H9 (cell line): ENCODE data around the gene MAPK1IP1L. TPM values are rescaled to one million over a fixed set of nuclear protein-coding genes. Genes with fewer than 3 reads are reported as not detected.

Experiments used
- DNase-seq: peaks from one replicate; pipeline ENCODE4 v3.0.0-alpha.2; 2017
- H2AFZ ChIP-seq: one replicate; pipeline ENCODE4 v1.6.1; 2013; ENCODE audit warnings: mild to moderate bottlenecking, low read length, control low read depth, moderate library complexity
- H2AK5ac ChIP-seq: 2 replicates; pipeline ENCODE4 v1.6.1; 2013; ENCODE audit warnings: low read length, control low read depth, mixed read lengths; ENCODE audit not compliant: insufficient read length
- H2BK120ac ChIP-seq: one replicate; pipeline ENCODE4 v1.6.1; 2013; ENCODE audit warnings: low read depth, mild to moderate bottlenecking, low read length, control low read depth, inconsistent platforms; ENCODE audit not compliant: poor library complexity, severe bottlenecking
- H2BK12ac ChIP-seq: 2 replicates; pipeline ENCODE4 v1.6.1; 2013; ENCODE audit warnings: low read length, control low read depth, mixed read lengths, low read depth; ENCODE audit not compliant: insufficient read length
- H2BK15ac ChIP-seq: 2 replicates; pipeline ENCODE4 v1.6.1; 2013; ENCODE audit warnings: low read depth, low read length, control low read depth
- H2BK20ac ChIP-seq: one replicate; pipeline ENCODE4 v1.6.1; 2013; ENCODE audit warnings: low read depth, mild to moderate bottlenecking, low read length, control low read depth, inconsistent platforms; ENCODE audit not compliant: poor library complexity, severe bottlenecking
- H2BK5ac ChIP-seq: 2 replicates; pipeline ENCODE4 v1.6.1; 2013; ENCODE audit warnings: low read length, control low read depth, mixed read lengths; ENCODE audit not compliant: insufficient read length
- H3K14ac ChIP-seq: 2 replicates; pipeline ENCODE4 v1.6.1; 2013; ENCODE audit warnings: low read length, control low read depth; ENCODE audit not compliant: insufficient read depth
- H3K18ac ChIP-seq: 2 replicates; pipeline ENCODE4 v1.6.1; 2013; ENCODE audit warnings: low read depth, mild to moderate bottlenecking, mixed read lengths, low read length, control low read depth; ENCODE audit not compliant: insufficient read length
- H3K23ac ChIP-seq: 2 replicates; pipeline ENCODE4 v1.6.1; 2013; ENCODE audit warnings: low read length, control low read depth, mixed read lengths, low read depth; ENCODE audit not compliant: insufficient read length
- H3K23me2 ChIP-seq: 2 replicates; pipeline ENCODE4 v1.6.1; 2013; ENCODE audit warnings: low read depth, mild to moderate bottlenecking, mixed read lengths, low read length, control low read depth; ENCODE audit not compliant: insufficient read length, poor library complexity, severe bottlenecking
- H3K27ac ChIP-seq: 2 replicates; pipeline ENCODE4 v1.5.1; 2013; ENCODE audit warnings: low read length, control low read depth, mixed read lengths, low read depth; ENCODE audit not compliant: insufficient read length
- H3K27me3 ChIP-seq: 2 replicates; pipeline ENCODE4 v1.6.1; 2013; ENCODE audit warnings: low read length, control low read depth, inconsistent platforms; ENCODE audit not compliant: insufficient read depth
- H3K4ac ChIP-seq: 2 replicates; pipeline ENCODE4 v1.6.1; 2013; ENCODE audit warnings: low read depth, mild to moderate bottlenecking, control low read depth, inconsistent platforms, low read length, moderate library complexity
- H3K4me1 ChIP-seq: 2 replicates; pipeline ENCODE4 v1.6.1; 2013; ENCODE audit warnings: low read length, control low read depth, inconsistent platforms; ENCODE audit not compliant: insufficient read depth
- H3K4me2 ChIP-seq: 2 replicates; pipeline ENCODE4 v1.6.1; 2013; ENCODE audit warnings: low read length, control low read depth, mixed read lengths; ENCODE audit not compliant: insufficient read length, insufficient read depth
- H3K56ac ChIP-seq: 2 replicates; pipeline ENCODE4 v1.6.1; 2013; ENCODE audit warnings: low read depth, mild to moderate bottlenecking, mixed read lengths, low read length, control low read depth; ENCODE audit not compliant: insufficient read length
- H3K79me1 ChIP-seq: 2 replicates; pipeline ENCODE4 v1.6.1; 2013; ENCODE audit warnings: low read depth, mild to moderate bottlenecking, moderate library complexity, low read length, control low read depth, inconsistent platforms; ENCODE audit not compliant: insufficient read depth, poor library complexity, severe bottlenecking
- H3K79me2 ChIP-seq: 2 replicates; pipeline ENCODE4 v1.6.1; 2013; ENCODE audit warnings: low read length, control low read depth, inconsistent platforms; ENCODE audit not compliant: insufficient read depth
- H3K9ac ChIP-seq: 2 replicates; pipeline ENCODE4 v1.6.1; 2013; ENCODE audit warnings: low read length, control low read depth, mixed read lengths; ENCODE audit not compliant: insufficient read length; ENCODE audit errors: extremely low read depth
- H3K9me3 ChIP-seq: one replicate; pipeline ENCODE4 v1.6.1; 2013; ENCODE audit warnings: low read depth, low read length, inconsistent platforms; ENCODE audit not compliant: control insufficient read depth
- H3T11ph ChIP-seq: one replicate; pipeline ENCODE4 v1.6.1; 2013; ENCODE audit warnings: mild to moderate bottlenecking, low read length, control low read depth, inconsistent platforms
- H4K20me1 ChIP-seq: one replicate; pipeline ENCODE4 v1.6.1; 2013; ENCODE audit not compliant: control insufficient read depth, insufficient read length, insufficient read depth
- H4K5ac ChIP-seq: 2 replicates; pipeline ENCODE4 v1.6.1; 2013; ENCODE audit warnings: low read depth, mild to moderate bottlenecking, mixed read lengths, low read length, control low read depth; ENCODE audit not compliant: insufficient read length
- H4K8ac ChIP-seq: replicated peaks from 2 replicates; pipeline ENCODE4 v1.6.1; 2013; ENCODE audit warnings: low read length, control low read depth, mixed read lengths, low read depth; ENCODE audit not compliant: insufficient read length
- H4K91ac ChIP-seq: 2 replicates; pipeline ENCODE4 v1.6.1; 2013; ENCODE audit warnings: low read depth, mild to moderate bottlenecking, moderate library complexity, mixed read lengths, low read length, control low read depth; ENCODE audit not compliant: insufficient read length
- H3K27ac Mint-ChIP-seq, 3 experiments: 2 replicates in 2 of 3; 3 replicates in 1 of 3; pipeline ENCODE4 v1.8.0; 2020 to 2021; ENCODE audit warnings: mixed read lengths in 3 of 3, mild to moderate bottlenecking in 1 of 3, moderate library complexity in 1 of 3
- H3K27me3 Mint-ChIP-seq: 2 replicates; pipeline ENCODE4 v1.8.0; 2021; ENCODE audit warnings: low read depth, mild to moderate bottlenecking, moderate library complexity, mixed read lengths
- H3K36me3 Mint-ChIP-seq, 3 experiments: 2 replicates in 2 of 3; 3 replicates in 1 of 3; pipeline ENCODE4 v1.8.0; 2020 to 2021; ENCODE audit warnings: low read depth in 3 of 3, mixed read lengths in 3 of 3; ENCODE audit not compliant: insufficient read depth in 1 of 3
- H3K4me1 Mint-ChIP-seq, 2 experiments: 2 replicates each; pipeline ENCODE4 v1.8.0; 2020; ENCODE audit warnings: mixed read lengths in 2 of 2
- H3K4me3 Mint-ChIP-seq, 2 experiments: 2 replicates in 1 of 2; 3 replicates in 1 of 2; pipeline ENCODE4 v1.8.0; 2020 to 2021; ENCODE audit warnings: mild to moderate bottlenecking in 2 of 2, mixed read lengths in 2 of 2, moderate library complexity in 1 of 2
- H3K9me3 Mint-ChIP-seq, 2 experiments: 2 replicates in 1 of 2; 3 replicates in 1 of 2; pipeline ENCODE4 v1.8.0; 2020; ENCODE audit warnings: mild to moderate bottlenecking in 2 of 2, mixed read lengths in 2 of 2, moderate library complexity in 1 of 2
- CTCF ChIP-seq: fragments of 200-600 bp; sonication (generic); conservative IDR thresholded peaks from 3 replicates; pipeline ENCODE4 v1.8.0; 2021; ENCODE audit warnings: antibody characterized with exemption, mild to moderate bottlenecking
- WGBS: extraction: QIAGEN DNeasy Blood & Tissue Kit; methylation state at CpG from one replicate; pipeline ENCODE4 v1.1.7; 2013; ENCODE audit warnings: missing lambda C conversion rate, low lambda C conversion rate, mixed read lengths; ENCODE audit not compliant: insufficient read length; ENCODE audit errors: extremely low coverage; 5-methylcytosine and 5-hydroxymethylcytosine counted together
- total RNA-seq: library from RNA; stranded (reverse); gene quantifications from 2 replicates; pipeline ENCODE4 v1.2.1, GENCODE V29; 2021

The MAPK1IP1L gene
- total RNA-seq, 1 experiment from 2014 or later: 133 TPM

GRCh38 chr14:55026441-55026792, 25.0 kb upstream of the MAPK1IP1L start:
- Histone ChIP-seq H2BK5ac (no peak overlapping the region), H3K18ac (peak overlapping the region; percentile 91), H4K5ac (peak overlapping the region; percentile 56), H3K27ac (no peak overlapping the region), H3K14ac (peak overlapping the region; percentile 93; the same call in 1 of the 2 replicates), H2BK15ac (no peak overlapping the region), H4K91ac (no peak overlapping the region), H3K56ac (no peak overlapping the region), H3K4ac (no peak overlapping the region), H2BK12ac (no peak overlapping the region), H3K4me1 (no peaks in the 10 kb centered on the region), H3K9me3 (no peaks in the 10 kb centered on the region), H4K20me1 (no peaks in the 10 kb centered on the region), H3T11ph (no peak overlapping the region), H2AK5ac (no peak overlapping the region), H2BK20ac (no peak overlapping the region), H3K4me2 (peak overlapping the region; percentile 79), H4K8ac (no peak overlapping the region), H2BK120ac (no peak overlapping the region), H3K23ac (no peak overlapping the region), H3K23me2 (peaks cover 13% of the 10 kb centered on the region), H2AFZ (no peak overlapping the region), H3K9ac (peak overlapping the region; percentile 99), H3K79me1 (no peaks in the 10 kb centered on the region), H3K27me3 (no peaks in the 10 kb centered on the region), H3K79me2 (peaks cover 18% of the 10 kb centered on the region; the same call in 1 of the 2 replicates)
- Mint-ChIP-seq H3K27ac (peak overlapping the region; percentile 93 to 99 (median 98)), H3K9me3 (peaks cover 0 to 4% of the 10 kb centered on the region in 2 experiments; a peak in 1 of 5 replicates), H3K4me3 (peak overlapping the region; percentile 95 to 96), H3K27me3 (no peaks in the 10 kb centered on the region), H3K4me1 (peaks cover 58 to 64% of the 10 kb centered on the region in 2 experiments), H3K36me3 (peaks cover 6 to 38% (median 33%) of the 10 kb centered on the region in 3 experiments; a peak in 6 of 7 replicates)
- DNase-seq: no peak
- no peak for TF ChIP-seq CTCF
- WGBS: no CpG with 5 or more reads among the region's 9 CpGs
